ENCODE measurements around the gene HCN2.

The HCN2 gene

DNA sequence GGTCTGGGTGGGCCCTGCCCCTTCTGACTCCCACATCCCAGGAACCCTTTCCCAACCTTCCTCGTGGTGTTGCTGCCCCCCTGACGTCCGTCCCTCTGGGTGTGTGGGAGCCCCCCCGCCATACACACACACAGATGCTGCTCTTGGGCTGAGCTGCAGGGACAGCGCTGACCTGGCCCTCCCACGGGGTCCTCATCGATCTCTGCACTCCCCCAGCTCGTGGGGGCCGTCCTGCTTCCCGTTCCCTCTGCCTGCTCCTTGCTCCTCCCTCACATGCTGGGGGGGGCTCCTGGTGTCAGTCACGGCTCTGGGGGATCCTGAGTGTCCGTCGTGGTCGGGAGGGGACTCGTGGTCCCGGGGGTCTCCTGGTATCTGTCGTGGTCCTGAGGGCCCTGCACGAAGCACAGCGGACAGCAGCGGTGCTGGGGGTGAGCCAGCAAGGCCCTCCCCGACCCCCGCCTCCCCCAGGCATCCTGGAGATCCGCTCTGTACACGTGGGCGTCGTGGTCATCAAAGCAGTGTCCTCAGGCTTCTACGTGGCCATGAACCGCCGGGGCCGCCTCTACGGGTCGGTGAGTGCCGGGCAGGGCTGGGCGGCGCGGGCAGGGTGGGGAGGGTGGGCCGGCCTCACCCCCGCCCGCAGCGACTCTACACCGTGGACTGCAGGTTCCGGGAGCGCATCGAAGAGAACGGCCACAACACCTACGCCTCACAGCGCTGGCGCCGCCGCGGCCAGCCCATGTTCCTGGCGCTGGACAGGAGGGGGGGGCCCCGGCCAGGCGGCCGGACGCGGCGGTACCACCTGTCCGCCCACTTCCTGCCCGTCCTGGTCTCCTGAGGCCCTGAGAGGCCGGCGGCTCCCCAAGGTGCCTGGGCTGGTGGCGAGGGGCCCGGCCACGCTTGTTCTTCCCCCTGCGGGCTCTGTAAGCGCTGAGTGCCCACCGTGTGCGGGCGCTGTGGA is 53.4 kb downstream of the HCN2 start:
- no peak for DNase-seq

- no peak for DNase-seq
These were observed 54.1 kb downstream of the HCN2 start for GRCh38 chr19:643736-644135.

- DNase-seq = no peak
These were observed 54.7 kb downstream of the HCN2 start for GRCh38 chr19:644363-644762.

- no peak for DNase-seq
These were observed 55.1 kb downstream of the HCN2 start for GRCh38 chr19:644789-645188.

- DNase-seq = no peak
These were observed 56.5 kb downstream of the HCN2 start for GRCh38 chr19:645912-646778.

DNA sequence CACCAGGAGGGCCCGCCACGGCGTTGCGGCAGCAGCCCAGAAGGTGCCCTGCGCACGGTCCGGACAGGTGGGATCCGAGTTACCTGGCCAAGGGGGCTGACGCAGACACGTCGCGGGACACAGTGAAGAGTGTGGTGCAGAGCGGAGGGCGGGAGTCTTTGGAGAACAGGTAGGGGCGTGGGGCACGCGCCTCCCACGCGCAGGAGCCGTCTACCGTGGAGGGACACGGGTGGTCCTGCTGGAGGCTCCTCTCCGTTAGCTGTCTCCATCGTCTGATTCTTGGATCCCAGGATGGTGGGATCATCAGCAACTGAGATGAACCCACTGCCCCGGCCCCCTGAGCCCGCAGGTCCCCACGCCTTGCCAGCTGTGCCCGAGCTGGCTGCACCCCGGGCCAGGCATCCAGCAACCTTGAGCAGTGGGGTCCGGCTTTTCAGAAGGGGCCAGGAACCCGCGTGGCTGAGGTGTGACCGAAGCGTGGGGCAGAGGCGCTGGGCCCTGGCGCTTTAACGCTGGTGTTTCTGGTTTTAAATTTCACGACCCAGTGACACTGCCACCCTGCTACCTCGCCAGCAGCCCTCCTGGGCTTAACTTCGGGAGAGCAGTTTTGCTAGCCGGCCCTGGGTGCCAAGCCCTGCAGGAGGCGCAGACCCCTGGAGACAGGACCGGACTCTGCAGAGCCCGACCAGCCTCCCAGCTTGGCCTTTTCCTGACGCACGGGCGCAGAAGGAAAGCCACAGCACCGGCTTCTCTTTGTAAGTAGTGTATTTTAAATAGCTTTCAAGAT is 57.3 kb downstream of the HCN2 start:
- DNase-seq = no peak

DNA sequence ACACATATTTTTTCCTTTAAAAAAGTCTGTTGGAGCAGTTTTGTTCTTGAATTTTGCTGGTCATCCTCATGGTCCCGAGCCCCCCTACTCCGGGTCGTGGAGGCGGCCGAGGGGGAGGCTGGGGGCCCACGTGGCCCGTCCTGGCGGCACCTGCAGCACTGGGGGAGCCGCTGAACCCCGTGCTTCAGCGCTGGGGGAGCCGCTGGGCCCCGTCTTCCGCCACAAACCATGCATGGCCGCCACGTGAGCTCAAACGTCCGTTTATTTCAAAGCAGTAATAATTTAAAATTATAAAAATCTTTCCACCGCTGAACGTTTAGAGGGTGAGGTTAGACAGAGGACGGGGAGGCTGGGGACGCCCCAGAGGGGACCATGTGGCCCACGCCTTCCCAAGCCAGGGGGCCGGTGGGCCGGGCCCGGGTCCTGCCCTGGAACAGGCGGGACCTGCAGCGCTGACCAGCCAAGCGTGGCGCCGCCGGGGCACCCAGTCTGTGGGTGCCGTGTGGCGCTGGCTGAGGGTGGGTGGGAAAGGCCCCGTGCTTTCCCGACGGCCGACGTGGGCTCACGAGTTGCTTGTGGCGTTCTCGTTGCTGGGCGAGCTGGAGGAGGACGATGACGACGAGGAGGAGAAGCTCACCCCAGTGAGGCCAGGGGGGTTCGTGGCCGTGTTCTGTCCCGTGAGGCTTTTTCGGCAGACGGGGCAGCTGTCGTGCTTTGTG is 58.0 kb downstream of the HCN2 start:
- DNase-seq = no peak

DNA sequence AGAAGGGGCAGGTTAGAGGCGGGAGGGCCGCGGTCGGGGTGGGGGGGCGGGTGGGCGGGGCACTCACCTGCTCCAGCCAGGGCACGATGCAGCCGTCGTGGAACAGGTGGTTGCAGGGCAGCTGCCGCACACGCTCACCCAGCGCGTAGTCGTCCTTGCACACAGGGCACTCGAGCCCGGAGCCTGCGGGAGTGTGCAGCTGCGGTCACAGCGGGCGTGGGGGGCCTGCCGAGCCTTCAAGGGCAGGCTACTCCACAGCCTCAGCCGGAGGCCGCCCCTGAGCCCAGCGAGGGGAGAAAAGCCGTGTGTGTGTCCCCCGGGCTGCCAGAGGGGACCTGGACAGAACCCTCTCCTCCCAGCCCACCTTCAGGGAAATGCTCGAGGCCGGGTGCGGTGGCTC is 58.6 kb downstream of the HCN2 start:
- no peak for DNase-seq

DNA sequence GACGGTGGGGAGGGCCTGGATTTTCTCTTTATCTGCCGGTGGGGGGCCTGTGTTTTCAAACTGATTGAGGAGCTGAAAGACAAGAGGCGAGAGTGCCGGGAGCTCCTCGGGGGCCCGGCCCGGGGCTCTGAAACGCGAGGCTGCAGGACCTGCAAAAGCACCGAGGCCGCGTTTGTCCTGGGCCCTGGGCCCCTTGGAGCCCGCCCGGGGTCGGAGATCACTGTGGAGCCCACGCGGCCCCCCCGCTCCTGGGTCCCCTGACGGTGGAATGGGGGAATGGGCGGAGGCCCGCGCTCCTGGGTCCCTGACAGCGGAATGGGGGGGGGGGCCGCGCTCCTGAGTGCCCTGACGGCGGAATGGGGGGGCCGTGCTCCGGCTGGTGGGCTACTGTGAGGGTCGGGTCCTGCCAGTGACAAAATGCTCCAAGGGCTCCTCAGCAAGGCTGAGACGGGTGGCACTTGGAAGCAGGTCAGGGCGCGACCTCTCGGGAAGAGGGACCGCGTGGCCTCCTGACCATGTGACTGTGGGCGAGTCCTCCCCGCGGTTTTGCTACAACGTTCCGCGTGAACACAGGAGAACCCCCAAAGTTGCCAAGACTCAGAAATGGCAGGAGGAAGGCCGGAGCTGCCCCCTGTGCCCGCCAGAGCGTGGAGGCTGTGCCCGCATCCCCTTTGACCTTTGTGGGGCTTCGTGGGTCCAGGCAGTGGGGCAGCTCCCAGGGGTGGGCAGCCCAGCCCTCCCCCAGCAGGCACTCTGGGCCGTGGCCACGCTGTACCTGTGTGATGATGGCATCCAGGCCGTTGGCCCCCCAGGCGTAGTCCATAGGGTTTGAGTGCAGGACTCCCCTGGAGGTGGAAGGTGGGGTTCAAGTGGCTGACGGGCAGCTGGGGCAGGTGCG is 59.5 kb downstream of the HCN2 start:
- DNase-seq = no peak

GRCh38 chr19:650121-650520 is 60.4 kb downstream of the HCN2 start:
- DNase-seq = no peak

GRCh38 chr19:651114-651818 is 61.6 kb downstream of the HCN2 start:
- DNase-seq = no peak

DNA sequence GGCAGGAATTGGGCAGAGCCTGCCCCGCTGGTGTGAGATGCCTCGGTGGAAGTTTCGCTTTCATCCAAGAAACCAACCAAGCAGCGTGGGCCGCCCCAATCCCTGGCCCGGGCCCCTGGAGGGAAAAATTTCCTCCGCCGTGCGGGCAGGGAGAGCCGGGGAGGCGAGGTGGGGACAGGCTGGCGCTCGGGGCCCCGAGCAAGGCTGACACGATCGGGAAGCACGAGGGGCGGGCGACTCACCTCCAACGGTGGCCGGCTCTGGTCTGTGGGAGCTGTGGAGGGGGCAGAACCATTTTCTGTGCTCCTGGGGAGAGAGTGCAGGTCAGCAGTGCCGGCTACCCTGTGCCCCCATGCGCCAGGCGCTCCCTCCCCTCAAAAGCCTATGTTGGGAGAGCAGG is 62.3 kb downstream of the HCN2 start:
- DNase-seq = no peak

- DNase-seq = no peak
These were observed 63.0 kb downstream of the HCN2 start for GRCh38 chr19:652467-653389.

GRCh38 chr19:653425-653824 is 63.7 kb downstream of the HCN2 start:
- no peak for DNase-seq

DNA sequence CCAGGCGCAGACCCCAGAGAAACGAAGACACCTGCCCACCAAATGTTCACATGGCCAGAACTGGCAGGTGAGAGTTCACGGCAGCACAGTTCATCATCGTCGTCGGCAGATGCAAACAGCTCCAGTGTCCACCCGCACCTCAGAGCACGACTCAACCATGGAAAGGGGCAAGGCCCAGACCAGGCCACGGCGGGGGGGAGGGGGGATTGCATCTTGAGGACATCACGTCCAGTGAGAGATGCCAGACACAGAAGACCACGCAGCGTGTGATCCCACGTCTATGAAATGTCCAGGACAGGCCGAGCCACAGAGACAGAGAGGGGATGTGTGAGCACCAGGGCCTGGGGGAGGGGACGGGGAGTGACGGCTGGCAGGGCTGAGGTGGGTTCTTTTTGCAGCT is 66.0 kb downstream of the HCN2 start:
- no peak for DNase-seq

DNA sequence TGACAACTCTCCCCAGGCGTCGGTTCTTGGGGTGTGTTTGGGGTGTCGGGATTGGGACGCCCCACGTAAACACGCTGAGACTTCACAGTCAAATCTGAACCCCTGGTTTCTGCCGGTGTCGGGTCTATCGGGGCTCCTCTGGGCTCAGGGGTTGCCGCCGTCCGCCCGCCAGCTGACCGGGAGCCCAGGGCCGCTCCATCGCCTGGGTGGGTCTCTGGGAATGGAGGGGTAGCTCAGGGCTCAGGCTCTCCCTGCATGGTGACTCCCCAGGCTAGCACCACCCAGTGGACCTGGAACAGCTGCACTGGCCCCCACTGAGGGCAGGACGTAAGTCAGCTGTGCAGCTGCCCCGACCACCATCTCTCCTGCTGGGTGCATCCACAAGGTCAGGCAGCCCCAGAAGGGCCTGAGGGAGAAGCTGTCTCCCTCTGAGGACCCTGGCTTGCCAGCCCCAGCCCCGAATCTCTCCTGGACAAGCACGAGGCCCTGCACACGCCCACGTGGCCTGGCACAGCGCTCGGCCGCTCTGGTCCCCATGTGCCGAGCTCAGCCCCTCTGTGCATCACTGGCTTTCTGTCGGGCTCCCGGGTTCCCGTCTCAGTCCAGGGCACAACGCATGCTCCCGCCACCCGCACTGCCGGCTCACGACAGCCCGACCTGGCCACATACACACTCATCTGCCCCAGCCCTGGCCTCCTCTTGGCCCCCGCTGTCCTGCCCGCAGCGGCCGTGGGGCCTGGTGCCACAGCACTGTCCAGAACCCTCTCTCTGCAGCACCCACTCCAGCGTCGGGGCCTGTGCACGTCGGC is 67.3 kb downstream of the HCN2 start:
- DNase-seq = no peak

- DNase-seq = no peak
These were observed 67.9 kb downstream of the HCN2 start for GRCh38 chr19:657611-658010.

GRCh38 chr19:658059-658839 is 68.6 kb downstream of the HCN2 start:
- DNase-seq = no peak

Measured in fibroblast of skin of right quadriceps (primary cell).